Measurements from ENCODE around the gene CNTNAP2. TPM values are rescaled to one million over a fixed set of nuclear protein-coding genes. Genes with fewer than 3 reads are reported as not detected.

CNTNAP2 gene
- total and polyA plus RNA-seq, 11 donors, result 0.01 to 2.6 (median 0.31) TPM; not detected in 3

GRCh38 chr7:147477526-147477925, 1360.9 kb downstream of the CNTNAP2 start:
- WGBS, 4 donors, result 76 to 82% (median 79%) methylated on average over 3 of the region's 3 CpGs
- H3K36me3 ChIP-seq, result no peaks in the 10 kb centered on the region

GRCh38 chr7:147478796-147479195, 1362.2 kb downstream of the CNTNAP2 start:
- H3K27ac ChIP-seq, result no peak overlapping the region
- H3K36me3 ChIP-seq, result no peaks in the 10 kb centered on the region
- no peaks in the 10 kb centered on the region for H3K9me3 ChIP-seq
- no peak for ATAC-seq
- no peaks in the 10 kb centered on the region for H3K27me3 ChIP-seq
- TF ChIP-seq POLR2A (IDR thresholded peaks at IDR 0.05), result no peak
- H3K4me1 ChIP-seq, result no peaks in the 10 kb centered on the region
- intact Hi-C loops (cut with DNase I), result no loop called here
- no peak for DNase-seq
- no peak overlapping the region for H3K4me3 ChIP-seq
- WGBS, 4 donors, result 25 to 33% (median 26%) methylated on average over 3 of the region's 3 CpGs

More at GRCh38 chr7:147477526-147477925, 1360.9 kb downstream of the CNTNAP2 start:
- Histone ChIP-seq H3K9me3 (no peaks in the 10 kb centered on the region), H3K27me3 (no peaks in the 10 kb centered on the region), H3K4me1 (no peaks in the 10 kb centered on the region), H3K27ac (no peak overlapping the region), H3K4me3 (no peak overlapping the region)
- ATAC-seq (no peak), DNase-seq (no peak)
- TF ChIP-seq POLR2A (IDR thresholded peaks at IDR 0.05), result no peak
- no peak for TF ChIP-seq CTCF (IDR thresholded peaks at IDR 0.05)
- intact Hi-C loops (cut with DNase I), result no loop called here

GRCh38 chr7:147483634-147484292, 1367.2 kb downstream of the CNTNAP2 start:
- no peak overlapping the region for H3K27ac ChIP-seq
- intact Hi-C loops (cut with DNase I), result loop anchor here in 1 of 10 donors (1.0 kb wide), 1 partner anchor 9 kb away; no protein-coding TSS in a partner anchor
- no peak for DNase-seq
- TF ChIP-seq POLR2A (IDR thresholded peaks at IDR 0.05) (no peak), CTCF (IDR thresholded peaks at IDR 0.05) (no peak)
- no peaks in the 10 kb centered on the region for H3K4me1 ChIP-seq
- no peaks in the 10 kb centered on the region for H3K9me3 ChIP-seq
- H3K4me3 ChIP-seq, result no peak overlapping the region
- no peaks in the 10 kb centered on the region for H3K27me3 ChIP-seq
- 68 to 78% (median 71%) methylated on average over 6 of the region's 6 CpGs for WGBS, 4 donors
- no peaks in the 10 kb centered on the region for H3K36me3 ChIP-seq
- ATAC-seq, result no peak

- no peaks in the 10 kb centered on the region for H3K4me1 ChIP-seq
- intact Hi-C loops (cut with DNase I), result no loop called here
- no peak for ATAC-seq
- H3K36me3 ChIP-seq, result no peaks in the 10 kb centered on the region
- no peak for DNase-seq
- no peaks in the 10 kb centered on the region for H3K9me3 ChIP-seq
- H3K27me3 ChIP-seq, result no peaks in the 10 kb centered on the region
- 75 to 86% (median 83%) methylated on average over 4 of the region's 4 CpGs for WGBS, 4 donors
- H3K4me3 ChIP-seq, result no peak overlapping the region
- TF ChIP-seq POLR2A (IDR thresholded peaks at IDR 0.05), result no peak
- TF ChIP-seq CTCF (IDR thresholded peaks at IDR 0.05), result no peak
- no peak overlapping the region for H3K27ac ChIP-seq
Measured at GRCh38 chr7:147485660-147486210, 1369.1 kb downstream of the CNTNAP2 start.

Measured in heart left ventricle (tissue), 16 donors.